ENCODE data around the gene TTBK1. TPM values are rescaled to one million over a fixed set of nuclear protein-coding genes. Genes with fewer than 3 reads are reported as not detected.

TTBK1 gene
- total RNA-seq, 1 experiment from 2014 or later: 0.68 TPM

DNA sequence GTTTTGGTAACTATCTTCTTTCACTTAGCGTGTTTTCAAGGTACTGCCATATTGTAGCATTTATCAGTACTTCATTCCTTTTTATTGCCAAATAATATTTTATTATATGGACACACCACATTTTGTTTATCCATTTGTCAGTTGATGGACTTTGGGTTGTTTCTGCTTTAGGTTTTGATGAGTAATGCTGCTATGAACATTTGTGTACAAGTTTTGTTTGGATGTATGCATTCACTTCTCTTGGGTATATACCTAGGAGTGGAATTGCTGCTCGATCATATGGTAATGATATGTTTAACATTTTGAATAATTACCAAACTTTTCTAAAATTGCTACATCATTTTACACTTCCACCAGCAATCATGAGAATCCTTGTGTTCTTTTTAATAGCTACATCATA is 48.4 kb downstream of the TTBK1 start:
- DNase-seq (ENCODE audit: low spot score) (no peak), ATAC-seq (no peak)
- H3K36me3 Mint-ChIP-seq: no peaks in the 10 kb centered on the region
- ChIA-PET CTCF (interaction anchor here (1.3 kb wide), 1 partner anchor 62 kb away, joined by 3 read pairs; the partner anchor contains the start of gene DNPH1), POLR2A (no interaction called here)
- no peak overlapping the region for H3K27ac Mint-ChIP-seq
- no peaks in the 10 kb centered on the region for H3K9me3 Mint-ChIP-seq
- no peak overlapping the region for H3K4me3 Mint-ChIP-seq
- peaks cover 10% of the 10 kb centered on the region for H3K27me3 Mint-ChIP-seq (ENCODE audit: low read depth)
- TF ChIP-seq AR (CRISPR knock-in tag; IDR thresholded peaks at IDR 0.05): no peak
- no peak for TF ChIP-seq E2F4 (CRISPR knock-in tag; IDR thresholded peaks at IDR 0.05; ENCODE audit: borderline replicate concordance, low read depth)
- no peak for TF ChIP-seq NFATC4 (CRISPR knock-in tag; IDR thresholded peaks at IDR 0.05)
- TF ChIP-seq, protein P1, sequence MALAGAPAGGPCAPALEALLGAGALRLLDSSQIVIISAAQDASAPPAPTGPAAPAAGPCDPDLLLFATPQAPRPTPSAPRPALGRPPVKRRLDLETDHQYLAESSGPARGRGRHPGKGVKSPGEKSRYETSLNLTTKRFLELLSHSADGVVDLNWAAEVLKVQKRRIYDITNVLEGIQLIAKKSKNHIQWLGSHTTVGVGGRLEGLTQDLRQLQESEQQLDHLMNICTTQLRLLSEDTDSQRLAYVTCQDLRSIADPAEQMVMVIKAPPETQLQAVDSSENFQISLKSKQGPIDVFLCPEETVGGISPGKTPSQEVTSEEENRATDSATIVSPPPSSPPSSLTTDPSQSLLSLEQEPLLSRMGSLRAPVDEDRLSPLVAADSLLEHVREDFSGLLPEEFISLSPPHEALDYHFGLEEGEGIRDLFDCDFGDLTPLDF (CRISPR knock-in tag; IDR thresholded peaks at IDR 0.05): no peak
- TF ChIP-seq ZNF121 (CRISPR knock-in tag; IDR thresholded peaks at IDR 0.05): no peak
- TF ChIP-seq SOX15 (CRISPR knock-in tag; IDR thresholded peaks at IDR 0.05): no peak
- no peak for TF ChIP-seq KAT7 (CRISPR knock-in tag; IDR thresholded peaks at IDR 0.05; ENCODE audit: borderline replicate concordance)
- no peak for TF ChIP-seq TEAD1 (CRISPR knock-in tag; IDR thresholded peaks at IDR 0.05)
- TF ChIP-seq ZMAT4 (CRISPR knock-in tag; IDR thresholded peaks at IDR 0.05): no peak
- TF ChIP-seq, protein P2, sequence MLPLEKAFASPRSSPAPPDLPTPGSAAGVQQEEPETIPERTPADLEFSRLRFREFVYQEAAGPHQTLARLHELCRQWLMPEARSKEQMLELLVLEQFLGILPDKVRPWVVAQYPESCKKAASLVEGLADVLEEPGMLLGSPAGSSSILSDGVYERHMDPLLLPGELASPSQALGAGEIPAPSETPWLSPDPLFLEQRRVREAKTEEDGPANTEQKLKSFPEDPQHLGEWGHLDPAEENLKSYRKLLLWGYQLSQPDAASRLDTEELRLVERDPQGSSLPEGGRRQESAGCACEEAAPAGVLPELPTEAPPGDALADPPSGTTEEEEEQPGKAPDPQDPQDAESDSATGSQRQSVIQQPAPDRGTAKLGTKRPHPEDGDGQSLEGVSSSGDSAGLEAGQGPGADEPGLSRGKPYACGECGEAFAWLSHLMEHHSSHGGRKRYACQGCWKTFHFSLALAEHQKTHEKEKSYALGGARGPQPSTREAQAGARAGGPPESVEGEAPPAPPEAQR (CRISPR knock-in tag; IDR thresholded peaks at IDR 0.05): no peak
- no peak for TF ChIP-seq RORB (CRISPR knock-in tag; IDR thresholded peaks at IDR 0.05)
- TF ChIP-seq JAZF1 (CRISPR knock-in tag; IDR thresholded peaks at IDR 0.05): no peak
- TF ChIP-seq ZBTB21 (CRISPR knock-in tag; IDR thresholded peaks at IDR 0.05; ENCODE audit: borderline replicate concordance): no peak
- TF ChIP-seq ESRRA (CRISPR knock-in tag; IDR thresholded peaks at IDR 0.05; ENCODE audit: borderline replicate concordance): no peak
- TF ChIP-seq ELF4 (CRISPR knock-in tag; IDR thresholded peaks at IDR 0.05; ENCODE audit: low read depth): no peak
- no peak for TF ChIP-seq FOXP1 (CRISPR knock-in tag; IDR thresholded peaks at IDR 0.05; ENCODE audit: borderline replicate concordance)
- TF ChIP-seq JUN (CRISPR knock-in tag; IDR thresholded peaks at IDR 0.05): no peak
- TF ChIP-seq SP1 (CRISPR knock-in tag; conservative IDR thresholded peaks at IDR 0.05): no peak
- peaks cover 7% of the 10 kb centered on the region for H3K4me1 Mint-ChIP-seq

DNA sequence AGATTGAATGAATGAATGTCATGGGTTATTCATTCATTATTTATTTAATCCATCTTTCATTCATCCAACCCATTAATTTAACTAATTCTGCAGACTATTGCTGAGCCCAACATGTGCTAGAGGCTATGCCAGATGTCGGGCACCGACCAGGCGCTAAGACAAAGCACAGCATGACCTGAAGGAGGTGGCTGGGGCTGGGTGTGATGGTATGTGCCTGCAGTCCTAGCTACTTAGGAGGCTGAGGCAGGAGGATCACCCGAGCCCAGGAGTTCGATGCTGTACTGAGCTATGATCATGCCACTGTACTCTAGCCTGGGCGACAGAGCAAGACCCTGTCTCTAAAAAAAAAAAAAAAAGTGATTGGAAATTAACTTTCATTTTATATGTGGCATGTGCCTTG is 49.1 kb downstream of the TTBK1 start:
- Mint-ChIP-seq H3K4me3 (no peak overlapping the region), H3K9me3 (no peaks in the 10 kb centered on the region), H3K36me3 (no peaks in the 10 kb centered on the region), H3K4me1 (peaks cover 7% of the 10 kb centered on the region), H3K27ac (no peak overlapping the region), H3K27me3 (ENCODE audit: low read depth) (peaks cover 9% of the 10 kb centered on the region)
- ATAC-seq: no peak
- CTCF ChIA-PET: interaction anchor here (0.7 to 1.3 kb wide), 4 partner anchors 14 to 1096 kb away, joined by 3 read pairs; partner anchors contain the start of gene DNPH1
- POLR2A ChIA-PET: interaction anchor here (0.7 kb wide), 1 partner anchor 63 kb away, joined by 3 read pairs; no protein-coding TSS in a partner anchor
- DNase-seq (ENCODE audit: low spot score): no peak
- TF ChIP-seq, protein P3, sequence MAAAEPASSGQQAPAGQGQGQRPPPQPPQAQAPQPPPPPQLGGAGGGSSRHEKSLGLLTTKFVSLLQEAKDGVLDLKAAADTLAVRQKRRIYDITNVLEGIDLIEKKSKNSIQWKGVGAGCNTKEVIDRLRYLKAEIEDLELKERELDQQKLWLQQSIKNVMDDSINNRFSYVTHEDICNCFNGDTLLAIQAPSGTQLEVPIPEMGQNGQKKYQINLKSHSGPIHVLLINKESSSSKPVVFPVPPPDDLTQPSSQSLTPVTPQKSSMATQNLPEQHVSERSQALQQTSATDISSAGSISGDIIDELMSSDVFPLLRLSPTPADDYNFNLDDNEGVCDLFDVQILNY (CRISPR knock-in tag; IDR thresholded peaks at IDR 0.05): no peak
- TF ChIP-seq ZNF416 (CRISPR knock-in tag; IDR thresholded peaks at IDR 0.05) (no peak), SP1 (CRISPR knock-in tag; conservative IDR thresholded peaks at IDR 0.05) (no peak), GABPB1 (CRISPR knock-in tag; IDR thresholded peaks at IDR 0.05) (no peak), KAT7 (CRISPR knock-in tag; IDR thresholded peaks at IDR 0.05; ENCODE audit: borderline replicate concordance) (no peak), NFATC4 (CRISPR knock-in tag; IDR thresholded peaks at IDR 0.05) (no peak), E2F4 (CRISPR knock-in tag; IDR thresholded peaks at IDR 0.05; ENCODE audit: borderline replicate concordance, low read depth) (no peak), ZNF317 (CRISPR knock-in tag; IDR thresholded peaks at IDR 0.05; ENCODE audit: borderline replicate concordance, low read depth) (no peak)
- TF ChIP-seq, protein P4, sequence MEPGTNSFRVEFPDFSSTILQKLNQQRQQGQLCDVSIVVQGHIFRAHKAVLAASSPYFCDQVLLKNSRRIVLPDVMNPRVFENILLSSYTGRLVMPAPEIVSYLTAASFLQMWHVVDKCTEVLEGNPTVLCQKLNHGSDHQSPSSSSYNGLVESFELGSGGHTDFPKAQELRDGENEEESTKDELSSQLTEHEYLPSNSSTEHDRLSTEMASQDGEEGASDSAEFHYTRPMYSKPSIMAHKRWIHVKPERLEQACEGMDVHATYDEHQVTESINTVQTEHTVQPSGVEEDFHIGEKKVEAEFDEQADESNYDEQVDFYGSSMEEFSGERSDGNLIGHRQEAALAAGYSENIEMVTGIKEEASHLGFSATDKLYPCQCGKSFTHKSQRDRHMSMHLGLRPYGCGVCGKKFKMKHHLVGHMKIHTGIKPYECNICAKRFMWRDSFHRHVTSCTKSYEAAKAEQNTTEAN (CRISPR knock-in tag; IDR thresholded peaks at IDR 0.05): no peak

All from WTC11 (cell line).